Liver (tissue), 9 donors: ENCODE results near the gene ARHGAP12. TPM values are rescaled to one million over a fixed set of nuclear protein-coding genes. Genes with fewer than 3 reads are reported as not detected.

Experiments used
- DNase-seq: peaks from one replicate; pipeline ENCODE4 v3.0.0-alpha.2; 2017; ENCODE audit warnings: low spot score
- H3K27ac ChIP-seq, 2 donors: one replicate each; pipeline ENCODE4 v1.7.0; 2013; ENCODE audit warnings: inconsistent platforms in 2 of 2, low read length in 2 of 2, control low read depth in 1 of 2, low read depth in 1 of 2, mild to moderate bottlenecking in 1 of 2
- H3K27me3 ChIP-seq, 4 donors: one replicate each; pipeline versions ENCODE4 v1.6.1 to v1.7.0; 2013; ENCODE audit warnings: low read length in 3 of 4, inconsistent platforms in 1 of 4, mild to moderate bottlenecking in 1 of 4, moderate library complexity in 1 of 4; ENCODE audit not compliant: control insufficient read depth in 4 of 4, insufficient read depth in 4 of 4
- H3K36me3 ChIP-seq, 4 donors: one replicate each; pipeline versions ENCODE4 v1.6.1 to v1.7.0; 2013; ENCODE audit warnings: low read length in 3 of 4, mild to moderate bottlenecking in 3 of 4, low read depth in 1 of 4, moderate library complexity in 1 of 4; ENCODE audit not compliant: control insufficient read depth in 4 of 4, insufficient read depth in 3 of 4
- H3K4me1 ChIP-seq, 4 donors: one replicate each; pipeline versions ENCODE4 v1.6.1 to v1.7.0; 2013; ENCODE audit warnings: low read length in 3 of 4, mild to moderate bottlenecking in 3 of 4, moderate library complexity in 1 of 4; ENCODE audit not compliant: control insufficient read depth in 4 of 4, insufficient read depth in 4 of 4
- H3K4me3 ChIP-seq, 3 donors: one replicate each; pipeline versions ENCODE4 v1.6.1 to v1.7.0; 2013; ENCODE audit warnings: low read length in 3 of 3, control low read depth in 1 of 3, low read depth in 1 of 3, mild to moderate bottlenecking in 1 of 3
- H3K9ac ChIP-seq, 2 donors: one replicate each; pipeline ENCODE4 v1.7.0; 2013; ENCODE audit warnings: low read length in 2 of 2, mild to moderate bottlenecking in 2 of 2, moderate library complexity in 2 of 2, control low read depth in 1 of 2, low read depth in 1 of 2
- H3K9me3 ChIP-seq, 4 donors: one replicate each; pipeline versions ENCODE4 v1.6.1 to v1.7.0; 2013; ENCODE audit warnings: low read length in 3 of 4; ENCODE audit not compliant: control insufficient read depth in 4 of 4
- ATF3 ChIP-seq: IDR thresholded peaks from 2 replicates; pipeline ENCODE4 v1.6.1; 2016; ENCODE audit warnings: antibody characterized with exemption
- CTCF ChIP-seq: fragments of 150-350 bp; IDR thresholded peaks from 2 replicates; pipeline ENCODE4 v1.5.1; 2017; ENCODE audit warnings: improper control_type of control experiment, low read depth, low read length; ENCODE audit not compliant: missing input control
- EGR1 ChIP-seq, 2 donors: IDR thresholded peaks; 2 replicates each; pipeline ENCODE4 v1.6.1; 2016 to 2018; ENCODE audit warnings: antibody characterized with exemption in 2 of 2, low read depth in 2 of 2
- FOXA1 ChIP-seq: IDR thresholded peaks from 2 replicates; pipeline ENCODE4 v1.6.1; 2016; ENCODE audit warnings: antibody characterized with exemption
- FOXA2 ChIP-seq: IDR thresholded peaks from 2 replicates; pipeline ENCODE4 v1.6.1; 2016; ENCODE audit warnings: antibody characterized with exemption
- GABPA ChIP-seq, 2 donors: IDR thresholded peaks in 1 of 2; conservative IDR thresholded peaks in 1 of 2; 2 replicates each; pipeline ENCODE4 v1.6.1; 2016; ENCODE audit warnings: antibody characterized with exemption in 2 of 2, mild to moderate bottlenecking in 1 of 2, moderate library complexity in 1 of 2
- HNF4A ChIP-seq, 2 donors: conservative IDR thresholded peaks; 2 replicates each; pipeline ENCODE4 v1.6.1; 2016; ENCODE audit warnings: antibody characterized with exemption in 2 of 2, mild to moderate bottlenecking in 2 of 2
- HNF4G ChIP-seq: IDR thresholded peaks from 2 replicates; pipeline ENCODE4 v1.6.1; 2016; ENCODE audit warnings: antibody characterized with exemption
- JUND ChIP-seq, 2 donors: IDR thresholded peaks; 2 replicates each; pipeline ENCODE4 v1.6.1; 2016; ENCODE audit warnings: antibody characterized with exemption in 2 of 2
- NR2F2 ChIP-seq: IDR thresholded peaks from 2 replicates; pipeline ENCODE4 v1.6.1; 2016; ENCODE audit warnings: antibody characterized with exemption
- RAD21 ChIP-seq, 2 donors: IDR thresholded peaks; 2 replicates each; pipeline ENCODE4 v1.6.1; 2016; ENCODE audit warnings: antibody characterized with exemption in 2 of 2, mild to moderate bottlenecking in 2 of 2
- REST ChIP-seq: IDR thresholded peaks from 2 replicates; pipeline ENCODE4 v1.6.1; 2016; ENCODE audit warnings: antibody characterized with exemption, mild to moderate bottlenecking
- RXRA ChIP-seq, 2 donors: IDR thresholded peaks; 2 replicates each; pipeline ENCODE4 v1.6.1; 2017 to 2018; ENCODE audit warnings: antibody characterized with exemption in 2 of 2, mild to moderate bottlenecking in 1 of 2
- SP1 ChIP-seq: IDR thresholded peaks from 2 replicates; pipeline ENCODE4 v1.6.1; 2018; ENCODE audit warnings: antibody characterized with exemption, mild to moderate bottlenecking
- TAF1 ChIP-seq: conservative IDR thresholded peaks from 2 replicates; pipeline ENCODE4 v1.6.1; 2016; ENCODE audit warnings: antibody characterized with exemption, mild to moderate bottlenecking
- YY1 ChIP-seq: IDR thresholded peaks from 2 replicates; pipeline ENCODE4 v1.6.1; 2016; ENCODE audit warnings: antibody characterized with exemption, mild to moderate bottlenecking
- ZBTB33 ChIP-seq: IDR thresholded peaks from 2 replicates; pipeline ENCODE4 v1.6.1; 2016; ENCODE audit warnings: antibody characterized with exemption
- WGBS: extraction: QIAGEN DNeasy Blood & Tissue Kit; methylation state at CpG from one replicate; pipeline ENCODE4 v1.1.7; 2013; 5-methylcytosine and 5-hydroxymethylcytosine counted together
- polyA plus RNA-seq, 2 donors: library from polyadenylated mRNA; stranded (reverse) in 1 of 2; unstranded in 1 of 2; fragments of 200-250 nt in 1 of 2; fragments of >200 nt in 1 of 2; fragmentation: Nextera tagmentation in 1 of 2; extraction: Ambion mirVana in 1 of 2; gene quantifications; one replicate each; pipeline versions ENCODE4 v1.2.1 to v1.2.3, GENCODE V29; 2013 to 2015
- total RNA-seq, 2 donors: library from RNA; depleted of rRNA; stranded (reverse); fragments of >200 nt; gene quantifications; one replicate each; pipeline ENCODE4 v1.2.3, GENCODE V29; 2014
- donor health status: healthy.
- donor health status: healthy.
- donor health status: healthy.
- donor health status: healthy.
- donor health status: healthy.

ARHGAP12 gene
- total and polyA plus RNA-seq, 4 donors: 7.0 to 29.1 (median 12.3) TPM

- Histone ChIP-seq H3K4me1 (peaks cover 0 to 13% (median 2%) of the 10 kb centered on the region in 4 donors), H3K4me3 (no peak overlapping the region), H3K27ac (no peak overlapping the region), H3K27me3 (no peaks in the 10 kb centered on the region), H3K9ac (no peak overlapping the region), H3K9me3 (no peaks in the 10 kb centered on the region), H3K36me3 (no peaks in the 10 kb centered on the region)
- 83% methylated on average over 3 of the region's 3 CpGs for WGBS
- no peak for DNase-seq
- TF ChIP-seq JUND (IDR thresholded peaks at IDR 0.05): no peak
- no peak for TF ChIP-seq CTCF
- no peak for TF ChIP-seq RXRA (IDR thresholded peaks at IDR 0.05)
- TF ChIP-seq HNF4G: no peak
- TF ChIP-seq TAF1: no peak
- TF ChIP-seq ATF3: no peak
- no peak for TF ChIP-seq EGR1 (IDR thresholded peaks at IDR 0.05; ENCODE audit: low read depth in 2 of 2)
- no peak for TF ChIP-seq YY1
- no peak for TF ChIP-seq GABPA (IDR thresholded peaks at IDR 0.05 in 1 of 2, conservative IDR thresholded peaks at IDR 0.05 in 1 of 2)
- no peak for TF ChIP-seq HNF4A (conservative IDR thresholded peaks at IDR 0.05)
- no peak for TF ChIP-seq ZBTB33
- TF ChIP-seq NR2F2: no peak
- TF ChIP-seq RAD21 (IDR thresholded peaks at IDR 0.05): no peak
- no peak for TF ChIP-seq SP1
- no peak for TF ChIP-seq REST
- TF ChIP-seq FOXA2: no peak
- no peak for TF ChIP-seq FOXA1
Measured at GRCh38 chr10:31949266-31949665, 20.6 kb upstream of the ARHGAP12 start.

GRCh38 chr10:31948021-31948420, 19.4 kb upstream of the ARHGAP12 start:
- Histone ChIP-seq H3K27ac (peak overlapping the region; percentile 0 to 9), H3K4me3 (no peak overlapping the region), H3K9me3 (no peaks in the 10 kb centered on the region), H3K9ac (no peak overlapping the region), H3K4me1 (peaks cover 0 to 19% (median 5%) of the 10 kb centered on the region in 4 donors), H3K36me3 (no peaks in the 10 kb centered on the region), H3K27me3 (no peaks in the 10 kb centered on the region)
- no peak for TF ChIP-seq ZBTB33
- 78% methylated on average over 7 of the region's 7 CpGs for WGBS
- no peak for DNase-seq
